ENCODE measurements around the gene SLC18A2. TPM values are rescaled to one million over a fixed set of nuclear protein-coding genes. Genes with fewer than 3 reads are reported as not detected.

SLC18A2 gene
- total RNA-seq, 1 experiment from 2014 or later = not detected

DNA sequence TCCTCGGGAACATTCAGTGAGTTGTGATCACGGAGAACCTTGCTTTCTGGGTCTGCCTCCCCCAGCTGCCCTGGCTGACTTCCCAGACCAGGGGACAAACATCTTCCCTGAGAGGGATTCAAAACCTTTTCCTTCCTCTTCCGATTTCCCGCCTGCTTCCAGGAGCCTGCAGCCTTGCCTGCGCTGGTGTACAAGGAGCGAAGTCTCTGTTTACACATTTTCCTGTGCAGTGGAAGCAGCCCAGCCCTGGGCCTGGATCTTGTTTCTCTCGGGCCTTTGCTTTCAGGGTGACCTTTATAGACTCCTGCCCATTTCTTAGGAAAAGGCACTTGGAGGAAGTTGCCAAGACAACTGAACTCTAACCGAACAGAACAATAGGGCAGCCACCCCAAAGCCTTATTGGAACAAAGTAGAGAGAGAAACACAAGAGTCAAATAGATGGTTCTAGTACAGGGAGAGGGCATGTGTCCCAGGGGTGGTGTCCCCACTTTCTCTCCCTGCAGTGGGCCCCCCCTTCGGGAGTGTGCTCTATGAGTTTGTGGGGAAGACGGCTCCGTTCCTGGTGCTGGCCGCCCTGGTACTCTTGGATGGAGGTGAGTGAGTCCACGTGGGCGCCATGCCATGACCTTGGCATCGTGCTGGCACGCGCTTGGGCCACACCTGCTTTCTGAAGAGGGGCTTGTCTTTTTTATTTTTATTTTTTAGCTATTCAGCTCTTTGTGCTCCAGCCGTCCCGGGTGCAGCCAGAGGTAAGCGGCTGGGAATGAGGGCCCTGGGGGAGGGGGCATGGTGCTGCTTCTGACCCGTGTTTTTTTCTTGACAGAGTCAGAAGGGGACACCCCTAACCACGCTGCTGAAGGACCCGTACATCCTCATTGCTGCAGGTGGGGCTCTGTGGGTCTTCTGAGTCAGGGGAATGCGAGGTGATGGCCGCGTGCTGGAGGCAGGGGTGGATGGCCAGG, 14.1 kb downstream of the SLC18A2 start:
- ChIA-PET POLR2A (no interaction called here), CTCF (no interaction called here)
- BruUV-seq (replicated peaks) = no TSS peak
- ATAC-seq (no peak), DNase-seq (ENCODE audit: low read depth, low spot score) (no peak)
- H3K27me3 ChIP-seq (ENCODE audit: control insufficient read depth, insufficient read depth, low read length) = peaks cover 31% of the 10 kb centered on the region
- in situ Hi-C loops (cut with HindIII; ENCODE audit: low pct_unique_long_range_greater_than_20kb, low sequenced_read_pairs) (no loop called here), intact Hi-C loops (cut with micrococcal nuclease; ENCODE audit: unreplicated experiment) (no loop called here)
- no peak overlapping the region for H3K4me3 ChIP-seq (ENCODE audit: low read depth in 2 of 2, low read length in 2 of 2)
- no peak overlapping the region for H3K27ac ChIP-seq (ENCODE audit: low read length)
- no peaks in the 10 kb centered on the region for H3K9me3 ChIP-seq (ENCODE audit: control insufficient read depth, insufficient read depth, low read depth, low read length)
- no peaks in the 10 kb centered on the region for H3K4me1 ChIP-seq (ENCODE audit: control insufficient read depth, insufficient read depth, low read length)
- no peaks in the 10 kb centered on the region for H3K36me3 ChIP-seq (ENCODE audit: control insufficient read depth, insufficient read depth, low read length)
- TF ChIP-seq TCF7L2 (IDR thresholded peaks at IDR 0.05; ENCODE audit: low read depth, low read length) (no peak), POLR2AphosphoS5 (IDR thresholded peaks at IDR 0.05; ENCODE audit: low read depth, low read length) (no peak), SIN3A (IDR thresholded peaks at IDR 0.05; ENCODE audit: borderline replicate concordance, insufficient read depth, low read depth, low read length) (no peak)
- TF ChIP-seq, protein P1, sequence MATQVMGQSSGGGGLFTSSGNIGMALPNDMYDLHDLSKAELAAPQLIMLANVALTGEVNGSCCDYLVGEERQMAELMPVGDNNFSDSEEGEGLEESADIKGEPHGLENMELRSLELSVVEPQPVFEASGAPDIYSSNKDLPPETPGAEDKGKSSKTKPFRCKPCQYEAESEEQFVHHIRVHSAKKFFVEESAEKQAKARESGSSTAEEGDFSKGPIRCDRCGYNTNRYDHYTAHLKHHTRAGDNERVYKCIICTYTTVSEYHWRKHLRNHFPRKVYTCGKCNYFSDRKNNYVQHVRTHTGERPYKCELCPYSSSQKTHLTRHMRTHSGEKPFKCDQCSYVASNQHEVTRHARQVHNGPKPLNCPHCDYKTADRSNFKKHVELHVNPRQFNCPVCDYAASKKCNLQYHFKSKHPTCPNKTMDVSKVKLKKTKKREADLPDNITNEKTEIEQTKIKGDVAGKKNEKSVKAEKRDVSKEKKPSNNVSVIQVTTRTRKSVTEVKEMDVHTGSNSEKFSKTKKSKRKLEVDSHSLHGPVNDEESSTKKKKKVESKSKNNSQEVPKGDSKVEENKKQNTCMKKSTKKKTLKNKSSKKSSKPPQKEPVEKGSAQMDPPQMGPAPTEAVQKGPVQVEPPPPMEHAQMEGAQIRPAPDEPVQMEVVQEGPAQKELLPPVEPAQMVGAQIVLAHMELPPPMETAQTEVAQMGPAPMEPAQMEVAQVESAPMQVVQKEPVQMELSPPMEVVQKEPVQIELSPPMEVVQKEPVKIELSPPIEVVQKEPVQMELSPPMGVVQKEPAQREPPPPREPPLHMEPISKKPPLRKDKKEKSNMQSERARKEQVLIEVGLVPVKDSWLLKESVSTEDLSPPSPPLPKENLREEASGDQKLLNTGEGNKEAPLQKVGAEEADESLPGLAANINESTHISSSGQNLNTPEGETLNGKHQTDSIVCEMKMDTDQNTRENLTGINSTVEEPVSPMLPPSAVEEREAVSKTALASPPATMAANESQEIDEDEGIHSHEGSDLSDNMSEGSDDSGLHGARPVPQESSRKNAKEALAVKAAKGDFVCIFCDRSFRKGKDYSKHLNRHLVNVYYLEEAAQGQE (IDR thresholded peaks at IDR 0.05; ENCODE audit: insufficient read depth in 1 of 2, low read depth in 2 of 2, low read length in 1 of 2) = no peak
- TF ChIP-seq, protein P2, sequence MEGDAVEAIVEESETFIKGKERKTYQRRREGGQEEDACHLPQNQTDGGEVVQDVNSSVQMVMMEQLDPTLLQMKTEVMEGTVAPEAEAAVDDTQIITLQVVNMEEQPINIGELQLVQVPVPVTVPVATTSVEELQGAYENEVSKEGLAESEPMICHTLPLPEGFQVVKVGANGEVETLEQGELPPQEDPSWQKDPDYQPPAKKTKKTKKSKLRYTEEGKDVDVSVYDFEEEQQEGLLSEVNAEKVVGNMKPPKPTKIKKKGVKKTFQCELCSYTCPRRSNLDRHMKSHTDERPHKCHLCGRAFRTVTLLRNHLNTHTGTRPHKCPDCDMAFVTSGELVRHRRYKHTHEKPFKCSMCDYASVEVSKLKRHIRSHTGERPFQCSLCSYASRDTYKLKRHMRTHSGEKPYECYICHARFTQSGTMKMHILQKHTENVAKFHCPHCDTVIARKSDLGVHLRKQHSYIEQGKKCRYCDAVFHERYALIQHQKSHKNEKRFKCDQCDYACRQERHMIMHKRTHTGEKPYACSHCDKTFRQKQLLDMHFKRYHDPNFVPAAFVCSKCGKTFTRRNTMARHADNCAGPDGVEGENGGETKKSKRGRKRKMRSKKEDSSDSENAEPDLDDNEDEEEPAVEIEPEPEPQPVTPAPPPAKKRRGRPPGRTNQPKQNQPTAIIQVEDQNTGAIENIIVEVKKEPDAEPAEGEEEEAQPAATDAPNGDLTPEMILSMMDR (IDR thresholded peaks at IDR 0.05) = no peak

- ChIA-PET CTCF (no interaction called here), POLR2A (no interaction called here)
- no peak overlapping the region for H3K27ac ChIP-seq (ENCODE audit: low read length)
- peaks cover 31% of the 10 kb centered on the region for H3K27me3 ChIP-seq (ENCODE audit: control insufficient read depth, insufficient read depth, low read length)
- intact Hi-C loops (cut with micrococcal nuclease; ENCODE audit: unreplicated experiment) (no loop called here), in situ Hi-C loops (cut with HindIII; ENCODE audit: low pct_unique_long_range_greater_than_20kb, low sequenced_read_pairs) (no loop called here)
- H3K4me1 ChIP-seq (ENCODE audit: control insufficient read depth, insufficient read depth, low read length) = no peaks in the 10 kb centered on the region
- TF ChIP-seq POLR2AphosphoS5 (IDR thresholded peaks at IDR 0.05; ENCODE audit: low read depth, low read length) (no peak), SIN3A (IDR thresholded peaks at IDR 0.05; ENCODE audit: borderline replicate concordance, insufficient read depth, low read depth, low read length) (no peak), TCF7L2 (IDR thresholded peaks at IDR 0.05; ENCODE audit: low read depth, low read length) (no peak)
- TF ChIP-seq, protein P1 (IDR thresholded peaks at IDR 0.05; ENCODE audit: insufficient read depth in 1 of 2, low read depth in 2 of 2, low read length in 1 of 2) = no peak
- TF ChIP-seq, protein P2 (IDR thresholded peaks at IDR 0.05) = no peak
- DNase-seq (ENCODE audit: low read depth, low spot score) (no peak), ATAC-seq (no peak; the same call in 1 of the 2 replicates)
- no TSS peak for BruUV-seq (replicated peaks)
- no peaks in the 10 kb centered on the region for H3K36me3 ChIP-seq (ENCODE audit: control insufficient read depth, insufficient read depth, low read length)
- no peak overlapping the region for H3K4me3 ChIP-seq (ENCODE audit: low read depth in 2 of 2, low read length in 2 of 2)
- no peaks in the 10 kb centered on the region for H3K9me3 ChIP-seq (ENCODE audit: control insufficient read depth, insufficient read depth, low read depth, low read length)
These were observed 15.0 kb downstream of the SLC18A2 start for GRCh38 chr10:117255835-117256460.
